BE2C (cell line): ENCODE results near the gene USH1C.

Experiments used
- DNase-seq: peaks from one replicate; pipeline ENCODE4 v3.0.0-alpha.2; 2020
- H3K27me3 ChIP-seq: fragments of 250-450 bp; sonication (Bioruptor Pico); 2 replicates; pipeline ENCODE4 v1.5.1; 2020; ENCODE audit warnings: mild to moderate bottlenecking
- H3K36me3 ChIP-seq: fragments of 250-450 bp; sonication (Bioruptor Pico); 2 replicates; pipeline ENCODE4 v1.5.1; 2020; ENCODE audit warnings: mild to moderate bottlenecking
- H3K4me1 ChIP-seq: fragments of 250-450 bp; sonication (Bioruptor Pico); 2 replicates; pipeline ENCODE4 v1.5.1; 2020
- H3K4me3 ChIP-seq: 2 replicates; pipeline ENCODE4 v1.5.1; 2011; ENCODE audit warnings: low read depth, low read length
- H3K9me3 ChIP-seq: fragments of 250-450 bp; sonication (Bioruptor Pico); 2 replicates; pipeline ENCODE4 v1.5.1; 2020
- CTCF ChIP-seq: IDR thresholded peaks from 2 replicates; pipeline ENCODE4 v1.5.1; 2012; ENCODE audit warnings: mild to moderate bottlenecking, low read depth, low read length

Gene USH1C

DNA sequence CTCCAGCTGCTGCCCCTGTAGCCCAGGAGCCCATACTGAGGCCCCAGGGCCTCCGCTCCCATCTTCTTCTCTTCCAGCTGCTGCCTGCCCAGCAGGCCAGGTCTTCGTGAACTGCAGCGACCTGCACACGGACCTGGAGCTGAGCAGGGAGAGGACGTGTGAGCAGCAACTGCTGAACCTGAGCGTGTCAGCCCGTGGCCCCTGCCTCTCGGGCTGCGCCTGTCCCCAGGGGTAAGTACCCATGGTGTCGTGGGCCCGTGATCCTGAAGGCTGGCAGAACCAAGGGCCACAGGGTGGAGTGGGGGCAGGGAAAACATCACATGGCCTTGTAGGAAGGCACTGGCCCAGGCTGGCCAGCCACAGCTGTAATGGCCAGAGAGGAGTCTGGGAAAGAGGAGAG is 34.1 kb upstream of the USH1C start:
- H3K27me3 ChIP-seq = no peaks in the 10 kb centered on the region
- H3K9me3 ChIP-seq = no peaks in the 10 kb centered on the region
- H3K36me3 ChIP-seq = no peaks in the 10 kb centered on the region
- no peak for TF ChIP-seq CTCF
- no peaks in the 10 kb centered on the region for H3K4me1 ChIP-seq
- H3K4me3 ChIP-seq = no peak overlapping the region
- DNase-seq = no peak

DNA sequence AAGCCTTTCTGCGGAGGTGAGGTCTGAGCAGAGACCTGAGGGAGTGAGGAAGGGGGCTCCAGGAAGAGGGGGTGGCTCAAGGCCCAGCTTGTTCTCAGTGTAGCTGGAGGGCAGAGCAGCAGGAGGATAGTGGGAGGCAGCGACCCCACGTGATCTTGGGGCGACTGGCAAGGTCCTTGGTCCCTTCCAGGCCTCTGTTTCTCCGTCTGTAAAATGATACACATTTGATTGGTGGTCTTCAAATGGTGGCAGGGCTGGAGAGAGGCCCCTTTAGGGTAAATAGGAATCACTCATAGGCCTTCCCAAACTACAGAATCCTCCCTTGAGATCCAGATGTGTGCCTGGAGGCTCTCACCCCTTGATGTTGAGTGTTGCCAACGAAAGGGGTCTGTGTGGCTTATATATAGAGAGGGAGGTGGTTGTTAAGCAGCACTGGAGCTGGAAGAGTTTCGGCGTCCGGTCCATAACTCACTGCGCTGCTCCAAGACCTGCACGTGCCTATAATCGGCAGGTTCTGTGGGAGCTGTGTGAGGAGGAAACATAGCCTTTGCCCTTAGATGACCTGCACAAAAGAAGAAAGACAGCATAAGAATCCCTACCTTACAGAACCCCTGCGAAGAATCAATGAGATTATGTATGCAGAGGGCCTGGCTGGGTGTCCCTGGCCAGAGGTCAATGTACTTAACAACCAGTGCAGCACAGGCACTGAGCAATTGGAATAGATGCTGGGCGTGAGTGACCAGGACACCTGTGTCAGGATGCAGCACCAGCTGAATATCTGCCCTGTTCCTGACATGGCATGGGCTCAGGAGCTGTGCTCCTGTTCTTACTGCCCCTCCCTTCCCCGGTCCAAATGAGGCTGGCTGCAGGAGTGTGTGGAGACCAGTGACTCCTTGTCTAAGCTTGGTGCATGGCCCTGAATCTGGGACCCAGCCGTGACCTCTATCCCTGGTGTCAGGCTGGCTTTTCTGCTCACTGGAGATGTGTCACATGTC is 31.5 kb upstream of the USH1C start:
- Histone ChIP-seq H3K4me1 (no peaks in the 10 kb centered on the region), H3K27me3 (no peaks in the 10 kb centered on the region), H3K9me3 (no peaks in the 10 kb centered on the region), H3K4me3 (no peak overlapping the region), H3K36me3 (no peaks in the 10 kb centered on the region)
- no peak for TF ChIP-seq CTCF
- DNase-seq = no peak

- no peak for TF ChIP-seq CTCF
- DNase-seq = no peak
- no peaks in the 10 kb centered on the region for H3K4me1 ChIP-seq
- no peaks in the 10 kb centered on the region for H3K9me3 ChIP-seq
- no peaks in the 10 kb centered on the region for H3K27me3 ChIP-seq
- no peak overlapping the region for H3K4me3 ChIP-seq
- H3K36me3 ChIP-seq = no peaks in the 10 kb centered on the region
Observed at GRCh38 chr11:17574141-17575091, 30.2 kb upstream of the USH1C start.

DNA sequence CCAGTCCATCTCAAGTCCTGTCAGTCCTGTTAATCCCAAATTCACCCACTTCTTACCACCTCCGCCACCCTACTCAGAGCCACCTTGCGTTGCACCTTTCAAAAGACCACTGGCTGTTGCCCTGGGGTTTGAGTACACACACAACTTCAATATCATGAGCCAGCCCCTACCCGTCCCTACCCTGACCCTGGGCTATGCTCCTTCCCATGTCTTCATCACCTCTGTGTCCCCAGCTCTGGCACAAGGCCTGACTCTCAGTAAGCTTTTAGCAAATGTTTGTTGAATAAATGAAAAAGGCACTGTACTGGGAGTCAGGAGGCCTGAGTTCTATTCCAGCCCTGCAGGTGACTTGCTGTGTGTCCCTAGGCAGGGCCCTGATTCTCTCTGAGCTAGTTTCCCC is 29.3 kb upstream of the USH1C start:
- Histone ChIP-seq H3K4me3 (no peak overlapping the region), H3K36me3 (no peaks in the 10 kb centered on the region), H3K27me3 (no peaks in the 10 kb centered on the region), H3K9me3 (no peaks in the 10 kb centered on the region), H3K4me1 (no peaks in the 10 kb centered on the region)
- no peak for DNase-seq
- no peak for TF ChIP-seq CTCF

DNA sequence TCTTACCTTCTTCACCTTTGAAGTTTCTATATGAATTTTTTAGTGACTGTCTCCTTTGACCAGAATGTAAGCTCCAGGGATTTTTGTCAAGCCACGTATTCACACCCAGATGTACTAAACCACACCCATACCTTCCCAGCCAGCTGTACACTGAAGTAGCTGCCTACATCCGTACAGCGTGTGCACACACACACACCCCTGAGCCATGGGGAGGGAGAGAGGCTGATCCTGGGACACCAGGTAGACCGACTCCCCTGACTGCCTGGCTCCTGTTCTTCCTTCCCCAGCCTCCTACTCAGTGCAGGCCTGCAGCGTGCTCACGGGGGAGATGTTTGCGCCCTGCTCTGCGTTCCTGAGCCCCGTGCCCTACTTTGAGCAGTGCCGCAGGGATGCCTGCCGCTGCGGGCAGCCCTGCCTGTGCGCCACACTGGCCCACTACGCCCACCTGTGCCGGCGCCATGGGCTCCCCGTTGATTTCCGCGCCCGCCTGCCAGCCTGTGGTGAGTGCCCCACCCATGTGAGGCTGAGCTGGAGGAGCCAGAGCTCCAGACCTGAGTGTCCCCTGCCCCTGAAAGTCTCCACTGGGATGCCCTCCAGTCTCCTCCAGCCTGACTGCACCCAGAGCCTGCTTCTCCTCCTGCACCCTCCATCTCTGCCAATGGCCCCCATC is 28.7 kb upstream of the USH1C start:
- TF ChIP-seq CTCF = no peak
- DNase-seq = no peak
- H3K36me3 ChIP-seq = no peaks in the 10 kb centered on the region
- no peak overlapping the region for H3K4me3 ChIP-seq
- H3K4me1 ChIP-seq = no peaks in the 10 kb centered on the region
- no peaks in the 10 kb centered on the region for H3K9me3 ChIP-seq
- no peaks in the 10 kb centered on the region for H3K27me3 ChIP-seq
